ENCODE results near the gene SLC12A3. TPM values are rescaled to one million over a fixed set of nuclear protein-coding genes. Genes with fewer than 3 reads are reported as not detected.

SLC12A3 gene
- polyA plus RNA-seq, 2 of the 4 experiments (the other 2 are of a cell fraction): 0.08 to 0.09 TPM

DNA sequence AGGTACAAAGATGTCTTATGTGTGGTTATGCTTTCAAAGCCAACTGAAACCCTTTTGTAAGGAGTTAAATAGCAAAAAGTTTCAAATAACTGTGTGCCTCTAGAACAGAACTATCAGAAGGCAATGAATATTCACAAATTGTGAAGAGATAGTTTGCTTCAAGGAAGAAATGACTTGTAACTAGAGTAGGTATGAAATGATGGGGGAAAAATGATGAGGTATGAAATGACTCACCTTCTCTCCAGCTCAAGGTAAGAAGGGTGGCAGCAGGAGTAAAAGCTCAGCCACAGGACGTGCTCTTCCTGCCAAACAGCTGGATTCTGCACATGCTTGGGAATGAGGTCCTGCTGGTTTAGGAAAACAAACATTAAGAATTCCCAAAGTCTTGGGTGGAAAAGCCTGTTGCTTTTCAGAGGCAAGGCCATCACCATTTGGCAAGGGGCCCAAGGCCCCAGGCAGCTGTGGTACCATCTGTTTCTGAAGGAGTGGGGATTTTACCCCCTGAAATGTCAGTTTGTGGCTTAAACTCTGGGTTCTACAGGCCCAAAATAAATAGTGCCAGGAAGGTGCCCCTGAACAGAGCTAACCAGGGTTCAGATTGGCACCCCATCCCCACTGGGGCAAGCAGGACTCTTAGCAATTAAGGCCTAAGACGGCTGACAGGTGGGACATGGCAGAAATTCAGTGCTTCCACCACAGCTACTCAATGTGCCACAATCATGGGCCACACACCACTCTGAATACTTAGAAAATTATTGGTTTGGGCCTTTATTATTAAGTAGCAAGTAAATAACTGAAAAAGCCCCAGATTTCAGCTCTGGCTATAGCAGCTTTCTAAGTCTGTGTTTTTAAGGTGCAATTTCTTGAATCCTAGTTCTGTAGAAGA lies 80.2 kb downstream of the SLC12A3 start:
- ChIA-PET POLR2A (interaction anchor here (0.6 to 5.4 kb wide), 3 partner anchors 14 to 151 kb away, joined by 3 to 26 read pairs (median 4); partner anchors contain the start of gene HERPUD1), CTCF (interaction anchor here (0.8 to 2.3 kb wide), 7 partner anchors 9 to 155 kb away, joined by 3 to 6 read pairs (median 4); no protein-coding TSS in a partner anchor)
- H3K4me1 ChIP-seq: no peaks in the 10 kb centered on the region
- no peak overlapping the region for H3K4me2 ChIP-seq
- H3K9me3 ChIP-seq: no peaks in the 10 kb centered on the region
- WGBS (ENCODE audit: missing lambda C conversion rate): 64% methylated on average over 2 of the region's 2 CpGs
- no peak for ATAC-seq
- no peak for DNase-seq (ENCODE audit: low read depth in 1 of 2, low spot score in 1 of 2)
- no peak for FAIRE-seq
- TF ChIP-seq POLR2AphosphoS2 (conservative IDR thresholded peaks at IDR 0.05; ENCODE audit: low read length) (peak; percentile 65; the same call in 1 of the 2 replicates), NPAS2 (CRISPR knock-in tag; IDR thresholded peaks at IDR 0.05; ENCODE audit: borderline replicate concordance) (no peak), FOSB (CRISPR knock-in tag; IDR thresholded peaks at IDR 0.05) (peak; percentile 5; the same call in 1 of the 2 replicates)
- no peak overlapping the region for H3K27ac ChIP-seq
- no peak overlapping the region for H3K4me3 ChIP-seq

DNA sequence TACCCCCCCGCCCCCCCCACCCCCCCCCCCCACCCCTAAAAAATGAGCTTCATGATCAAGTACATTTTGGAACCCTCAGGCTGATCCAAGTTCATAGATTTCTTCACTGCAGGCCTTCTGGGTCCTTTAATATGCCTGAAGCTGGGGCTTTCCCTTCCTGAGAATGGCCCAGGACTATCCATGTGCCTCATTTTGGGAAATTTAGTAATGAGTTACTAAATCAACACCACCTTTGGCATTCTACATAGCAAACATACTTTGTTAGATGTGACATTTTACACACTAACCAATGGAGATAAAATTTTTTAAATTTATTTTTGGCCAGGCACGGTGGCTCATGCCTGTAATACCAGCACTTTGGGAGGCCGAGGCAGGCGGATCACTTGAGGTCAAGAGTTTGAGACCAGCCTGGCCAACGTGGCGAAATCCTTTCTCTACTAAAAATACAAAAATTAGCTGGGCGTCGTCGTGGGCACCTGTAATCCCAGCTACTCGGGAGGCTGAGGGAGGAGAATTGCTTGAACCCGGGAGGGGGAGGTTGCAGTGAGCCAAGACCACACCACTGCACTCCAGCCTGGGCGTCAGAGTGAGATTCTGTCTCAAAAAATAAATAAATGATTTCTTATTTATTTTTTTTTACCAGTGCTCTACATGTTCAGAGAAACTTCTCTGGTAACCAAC lies 81.0 kb downstream of the SLC12A3 start:
- Histone ChIP-seq H3K4me3 (no peak overlapping the region), H3K4me2 (no peak overlapping the region), H3K4me1 (no peaks in the 10 kb centered on the region), H3K9me3 (no peaks in the 10 kb centered on the region), H3K27ac (no peak overlapping the region)
- FAIRE-seq (no peak), ATAC-seq (no peak), DNase-seq (ENCODE audit: low read depth in 1 of 2, low spot score in 1 of 2) (no peak)
- CTCF ChIA-PET: interaction anchor here (0.8 to 2.3 kb wide), 10 partner anchors 9 to 156 kb away, joined by 3 to 7 read pairs (median 4); no protein-coding TSS in a partner anchor
- POLR2A ChIA-PET: interaction anchor here (0.7 to 5.4 kb wide), 2 partner anchors 15 to 100 kb away, joined by 4 to 26 read pairs; partner anchors contain the start of gene HERPUD1
- TF ChIP-seq MAFK (IDR thresholded peaks at IDR 0.05; ENCODE audit: partially characterized antibody) (no peak), CBX2 (IDR thresholded peaks at IDR 0.05; ENCODE audit: borderline replicate concordance, low read depth) (no peak)
- WGBS (ENCODE audit: missing lambda C conversion rate): 92% methylated on average over 11 of the region's 12 CpGs

DNA sequence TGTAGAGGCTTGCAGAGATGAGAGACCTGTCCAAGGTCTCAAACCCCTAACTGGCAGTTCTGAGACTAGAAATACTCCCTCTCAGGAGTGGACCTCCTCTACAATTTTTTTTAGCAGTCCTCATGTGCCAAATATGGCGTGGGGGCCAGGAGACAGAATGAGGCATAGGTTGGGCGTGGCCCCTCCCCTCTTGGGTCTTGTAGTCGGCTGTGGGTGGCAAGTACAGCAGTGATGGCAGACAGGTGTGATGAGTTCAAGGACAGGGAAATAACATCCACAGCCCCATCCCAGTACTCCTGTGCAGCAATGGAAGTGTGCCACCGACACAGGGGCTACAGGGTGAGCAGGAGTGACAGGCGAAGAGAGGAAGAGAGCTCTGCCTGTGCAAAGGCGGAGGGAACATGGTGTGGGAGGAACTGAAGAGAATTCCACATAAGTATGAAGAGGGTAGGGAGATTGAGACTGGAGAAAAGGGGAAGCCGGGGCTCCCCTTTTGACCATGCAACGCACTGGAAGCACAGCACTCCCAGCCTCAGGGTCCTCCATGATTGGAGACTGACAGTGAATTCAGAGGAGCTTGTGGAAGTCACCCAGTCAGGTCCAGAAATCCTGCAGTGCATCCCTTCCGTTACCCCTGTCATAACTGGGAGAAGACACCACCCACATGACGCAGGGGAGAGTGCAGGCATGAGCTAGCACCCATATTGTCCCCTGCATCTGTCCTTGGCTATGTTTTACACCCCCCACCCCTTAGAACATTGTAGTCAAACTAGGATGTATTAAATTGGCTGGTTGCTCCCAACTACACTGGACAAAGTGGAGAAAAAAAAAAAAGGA lies 82.0 kb downstream of the SLC12A3 start:
- TF ChIP-seq, protein P1, sequence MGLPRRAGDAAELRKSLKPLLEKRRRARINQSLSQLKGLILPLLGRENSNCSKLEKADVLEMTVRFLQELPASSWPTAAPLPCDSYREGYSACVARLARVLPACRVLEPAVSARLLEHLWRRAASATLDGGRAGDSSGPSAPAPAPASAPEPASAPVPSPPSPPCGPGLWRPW (IDR thresholded peaks at IDR 0.05): no peak
- TF ChIP-seq KDM5A (IDR thresholded peaks at IDR 0.05): no peak
- TF ChIP-seq, protein P2, sequence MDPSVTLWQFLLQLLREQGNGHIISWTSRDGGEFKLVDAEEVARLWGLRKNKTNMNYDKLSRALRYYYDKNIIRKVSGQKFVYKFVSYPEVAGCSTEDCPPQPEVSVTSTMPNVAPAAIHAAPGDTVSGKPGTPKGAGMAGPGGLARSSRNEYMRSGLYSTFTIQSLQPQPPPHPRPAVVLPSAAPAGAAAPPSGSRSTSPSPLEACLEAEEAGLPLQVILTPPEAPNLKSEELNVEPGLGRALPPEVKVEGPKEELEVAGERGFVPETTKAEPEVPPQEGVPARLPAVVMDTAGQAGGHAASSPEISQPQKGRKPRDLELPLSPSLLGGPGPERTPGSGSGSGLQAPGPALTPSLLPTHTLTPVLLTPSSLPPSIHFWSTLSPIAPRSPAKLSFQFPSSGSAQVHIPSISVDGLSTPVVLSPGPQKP (IDR thresholded peaks at IDR 0.05; ENCODE audit: low read depth, low read length): no peak
- ATAC-seq: peak in 1 of 2 experiments; percentile 3; a peak in 2 of 6 replicates
- POLR2A ChIA-PET: interaction anchor here (5.4 kb wide), 1 partner anchor 15 kb away, joined by 26 read pairs; the partner anchor contains the start of gene HERPUD1

DNA sequence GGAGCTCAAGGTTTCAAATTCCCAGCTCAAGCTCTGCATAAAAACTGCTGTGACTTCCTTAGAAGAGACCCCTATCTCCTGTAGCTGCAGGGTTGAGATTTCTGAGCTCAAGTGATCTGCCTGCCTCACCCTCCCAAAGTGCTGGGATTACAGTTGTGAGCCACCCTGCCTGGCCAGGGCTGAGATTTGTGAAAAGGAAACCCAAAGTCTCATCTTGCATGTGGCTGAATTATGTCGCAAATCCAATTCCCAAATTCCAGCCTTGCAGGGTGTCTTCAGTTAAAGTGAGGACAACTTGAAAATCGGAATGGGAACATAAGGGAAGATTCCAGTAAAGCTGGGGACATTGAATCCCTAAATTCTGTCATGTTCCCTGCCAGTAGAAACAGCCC lies 82.6 kb downstream of the SLC12A3 start:
- TF ChIP-seq CHD2 (IDR thresholded peaks at IDR 0.05; ENCODE audit: low read length, partially characterized antibody) (no peak), MAFK (IDR thresholded peaks at IDR 0.05; ENCODE audit: partially characterized antibody) (no peak), RARB (CRISPR knock-in tag; IDR thresholded peaks at IDR 0.05) (no peak), ESRRA (IDR thresholded peaks at IDR 0.05; ENCODE audit: borderline replicate concordance, low read length) (no peak), KDM5A (IDR thresholded peaks at IDR 0.05) (no peak), CHD4 (IDR thresholded peaks at IDR 0.05; ENCODE audit: borderline replicate concordance) (no peak), FOSB (CRISPR knock-in tag; IDR thresholded peaks at IDR 0.05) (no peak), SREBF2 (IDR thresholded peaks at IDR 0.05) (no peak), CBX2 (IDR thresholded peaks at IDR 0.05; ENCODE audit: borderline replicate concordance, low read depth) (no peak), ZFP36 (IDR thresholded peaks at IDR 0.05; ENCODE audit: borderline replicate concordance, partially characterized antibody) (no peak), JUN (IDR thresholded peaks at IDR 0.05) (no peak), NFE2L2 (conservative IDR thresholded peaks at IDR 0.05; ENCODE audit: low read length) (no peak), CBX8 (IDR thresholded peaks at IDR 0.05) (no peak)
- TF ChIP-seq, protein P1 (IDR thresholded peaks at IDR 0.05): no peak
- TF ChIP-seq, protein P3, sequence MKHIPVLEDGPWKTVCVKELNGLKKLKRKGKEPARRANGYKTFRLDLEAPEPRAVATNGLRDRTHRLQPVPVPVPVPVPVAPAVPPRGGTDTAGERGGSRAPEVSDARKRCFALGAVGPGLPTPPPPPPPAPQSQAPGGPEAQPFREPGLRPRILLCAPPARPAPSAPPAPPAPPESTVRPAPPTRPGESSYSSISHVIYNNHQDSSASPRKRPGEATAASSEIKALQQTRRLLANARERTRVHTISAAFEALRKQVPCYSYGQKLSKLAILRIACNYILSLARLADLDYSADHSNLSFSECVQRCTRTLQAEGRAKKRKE (CRISPR knock-in tag; IDR thresholded peaks at IDR 0.05; ENCODE audit: low read depth): no peak
- TF ChIP-seq, protein P4, sequence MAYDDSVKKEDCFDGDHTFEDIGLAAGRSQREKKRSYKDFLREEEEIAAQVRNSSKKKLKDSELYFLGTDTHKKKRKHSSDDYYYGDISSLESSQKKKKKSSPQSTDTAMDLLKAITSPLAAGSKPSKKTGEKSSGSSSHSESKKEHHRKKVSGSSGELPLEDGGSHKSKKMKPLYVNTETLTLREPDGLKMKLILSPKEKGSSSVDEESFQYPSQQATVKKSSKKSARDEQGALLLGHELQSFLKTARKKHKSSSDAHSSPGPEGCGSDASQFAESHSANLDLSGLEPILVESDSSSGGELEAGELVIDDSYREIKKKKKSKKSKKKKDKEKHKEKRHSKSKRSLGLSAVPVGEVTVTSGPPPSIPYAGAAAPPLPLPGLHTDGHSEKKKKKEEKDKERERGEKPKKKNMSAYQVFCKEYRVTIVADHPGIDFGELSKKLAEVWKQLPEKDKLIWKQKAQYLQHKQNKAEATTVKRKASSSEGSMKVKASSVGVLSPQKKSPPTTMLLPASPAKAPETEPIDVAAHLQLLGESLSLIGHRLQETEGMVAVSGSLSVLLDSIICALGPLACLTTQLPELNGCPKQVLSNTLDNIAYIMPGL (CRISPR knock-in tag; IDR thresholded peaks at IDR 0.05; ENCODE audit: borderline replicate concordance): no peak
- ATAC-seq (no peak), FAIRE-seq (no peak), DNase-seq (ENCODE audit: low read depth in 1 of 2, low spot score in 1 of 2) (no peak)
- Histone ChIP-seq H3K27ac (no peak overlapping the region), H3K4me3 (no peak overlapping the region), H3K4me2 (no peak overlapping the region), H3K9me3 (no peaks in the 10 kb centered on the region), H3K4me1 (no peaks in the 10 kb centered on the region)
- CTCF ChIA-PET: interaction anchor here (0.6 to 2.3 kb wide), 13 partner anchors 15 to 285 kb away, joined by 3 to 7 read pairs (median 3); no protein-coding TSS in a partner anchor
- 83% methylated on average over 2 of the region's 2 CpGs for WGBS (ENCODE audit: missing lambda C conversion rate)
- POLR2A ChIA-PET: interaction anchor here (5.4 kb wide), 1 partner anchor 16 kb away, joined by 26 read pairs; the partner anchor contains the start of gene HERPUD1

More for the DNA sequence above, 82.0 kb downstream of the SLC12A3 start:
- no peak overlapping the region for H3K4me2 ChIP-seq
- no peak for FAIRE-seq
- H3K4me1 ChIP-seq: no peaks in the 10 kb centered on the region
- no peak for DNase-seq (ENCODE audit: low read depth in 1 of 2, low spot score in 1 of 2)
- CTCF ChIA-PET: interaction anchor here (0.6 to 2.3 kb wide), 14 partner anchors 15 to 284 kb away, joined by 3 to 7 read pairs (median 4); no protein-coding TSS in a partner anchor
- no peak overlapping the region for H3K4me3 ChIP-seq
- no peaks in the 10 kb centered on the region for H3K9me3 ChIP-seq
- no peak overlapping the region for H3K27ac ChIP-seq
- WGBS (ENCODE audit: missing lambda C conversion rate): 93% methylated on average over 10 of the region's 10 CpGs

Measured in A549 (cell line).